T-helper 1 cell treated with Interleukin-12 subunit alpha and Interleukin-12 subunit beta and Interleukin-4 antibody, amounts not matched to agents 30 ng/mL and 1 ng/mL, for 36 hours (primary cell): Measurements from ENCODE around the gene TMEM272. TPM values are rescaled to one million over a fixed set of nuclear protein-coding genes. Genes with fewer than 3 reads are reported as not detected.

ENCODE experiments used
- intact Hi-C: fragments of 100-400 bp; cut with micrococcal nuclease; formaldehyde crosslinking; loops from one replicate; pipeline ENCODE4 v1.15.1; 2024
- total RNA-seq: library from RNA; stranded (reverse); gene quantifications from 2 replicates; pipeline ENCODE4 v1.2.3, GENCODE V29; 2022

The TMEM272 gene
- total RNA-seq, 1 donor from 2014 or later = 0.34 TPM

DNA sequence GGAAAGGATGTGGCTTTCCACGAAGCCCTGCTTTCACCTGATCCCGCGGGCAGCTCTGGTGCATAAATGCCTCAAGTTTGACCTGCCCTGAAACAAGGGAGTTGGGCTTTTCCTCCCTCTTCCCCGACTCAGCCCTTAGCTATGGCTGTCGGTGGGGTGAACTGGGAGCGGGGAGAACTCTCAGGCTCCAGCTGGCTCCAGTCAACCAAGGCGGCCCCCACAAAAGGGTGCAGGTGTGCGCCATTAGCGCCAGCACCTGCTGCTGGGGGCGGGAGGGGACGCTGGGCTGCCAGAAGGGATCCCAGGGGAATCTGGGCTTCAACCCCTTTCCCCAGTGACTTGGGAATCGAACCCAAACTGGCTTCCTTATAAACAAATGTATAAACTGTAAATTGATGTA lies 33.9 kb downstream of the TMEM272 start:
- intact Hi-C loops = loop anchor here (10.0 kb wide), 1 partner anchor 114 kb away; no protein-coding TSS in a partner anchor

GRCh38 chr13:51808811-51809210 lies 36.2 kb downstream of the TMEM272 start:
- intact Hi-C loops = loop anchor here (10.0 kb wide), 1 partner anchor 914 kb away; no protein-coding TSS in a partner anchor

GRCh38 chr13:51807041-51807440 lies 37.9 kb downstream of the TMEM272 start:
- intact Hi-C loops = loop anchor here (10.0 kb wide), 1 partner anchor 912 kb away; no protein-coding TSS in a partner anchor

DNA sequence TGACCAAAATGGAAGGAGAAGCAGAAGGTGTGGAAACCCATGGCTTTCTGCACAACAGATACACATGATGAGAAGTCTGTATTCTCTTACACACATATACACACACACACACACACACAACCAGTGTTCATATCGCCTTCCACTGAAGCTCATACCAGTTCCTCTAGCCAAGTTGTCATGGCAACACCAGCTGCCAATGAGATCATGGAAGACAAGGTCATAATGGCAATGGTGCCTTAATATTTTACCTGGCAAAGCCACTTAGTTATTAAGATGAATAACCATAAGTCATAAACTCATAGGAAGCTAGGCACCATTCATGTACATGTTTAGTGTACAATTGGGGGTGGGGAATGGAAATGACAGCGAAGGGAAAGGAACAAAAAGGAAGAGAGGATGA lies 38.4 kb downstream of the TMEM272 start:
- intact Hi-C loops = loop anchor here (10.0 kb wide), 1 partner anchor 912 kb away; no protein-coding TSS in a partner anchor

DNA sequence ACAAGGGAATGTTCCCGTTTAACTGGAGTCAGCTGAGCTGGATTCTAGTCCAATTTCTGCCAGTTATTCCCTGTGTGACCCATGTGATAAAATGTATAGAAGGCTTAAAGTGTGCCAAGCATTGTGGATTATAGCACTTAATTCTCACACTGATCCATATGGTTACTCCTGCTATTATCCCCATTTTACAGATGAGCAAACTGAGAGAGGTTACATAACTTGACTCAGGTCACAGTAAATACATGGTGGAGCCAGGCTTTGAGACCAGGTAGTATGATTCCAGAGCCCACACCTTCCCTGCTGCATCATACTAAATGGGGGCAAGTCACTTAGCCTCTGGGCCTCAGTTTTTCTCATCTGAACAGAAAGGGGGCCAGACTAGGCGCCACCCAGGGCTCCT lies 39.1 kb downstream of the TMEM272 start:
- intact Hi-C loops = loop anchor here (10.0 kb wide), 1 partner anchor 911 kb away; no protein-coding TSS in a partner anchor

DNA sequence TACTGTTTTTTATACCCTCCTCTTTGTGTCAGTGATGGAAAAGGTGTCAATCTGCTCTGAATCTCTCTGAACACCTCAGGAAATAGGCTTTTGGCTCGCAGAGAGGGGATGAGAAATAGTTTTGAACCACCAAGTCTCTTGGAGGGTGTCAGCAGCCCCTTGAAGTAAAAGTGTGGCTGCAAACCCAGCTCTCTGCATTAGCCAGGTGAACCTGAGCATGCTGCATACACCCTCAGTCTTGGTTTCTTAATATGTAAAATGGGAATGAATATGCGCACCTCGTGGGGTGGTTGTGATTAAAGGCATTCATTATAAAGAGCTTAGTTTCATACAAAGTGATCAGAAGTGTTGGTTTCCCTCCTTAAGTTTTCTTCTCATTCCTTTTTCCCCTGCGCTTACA lies 39.7 kb downstream of the TMEM272 start:
- intact Hi-C loops = loop anchor here (10.0 kb wide), 1 partner anchor 911 kb away; no protein-coding TSS in a partner anchor

DNA sequence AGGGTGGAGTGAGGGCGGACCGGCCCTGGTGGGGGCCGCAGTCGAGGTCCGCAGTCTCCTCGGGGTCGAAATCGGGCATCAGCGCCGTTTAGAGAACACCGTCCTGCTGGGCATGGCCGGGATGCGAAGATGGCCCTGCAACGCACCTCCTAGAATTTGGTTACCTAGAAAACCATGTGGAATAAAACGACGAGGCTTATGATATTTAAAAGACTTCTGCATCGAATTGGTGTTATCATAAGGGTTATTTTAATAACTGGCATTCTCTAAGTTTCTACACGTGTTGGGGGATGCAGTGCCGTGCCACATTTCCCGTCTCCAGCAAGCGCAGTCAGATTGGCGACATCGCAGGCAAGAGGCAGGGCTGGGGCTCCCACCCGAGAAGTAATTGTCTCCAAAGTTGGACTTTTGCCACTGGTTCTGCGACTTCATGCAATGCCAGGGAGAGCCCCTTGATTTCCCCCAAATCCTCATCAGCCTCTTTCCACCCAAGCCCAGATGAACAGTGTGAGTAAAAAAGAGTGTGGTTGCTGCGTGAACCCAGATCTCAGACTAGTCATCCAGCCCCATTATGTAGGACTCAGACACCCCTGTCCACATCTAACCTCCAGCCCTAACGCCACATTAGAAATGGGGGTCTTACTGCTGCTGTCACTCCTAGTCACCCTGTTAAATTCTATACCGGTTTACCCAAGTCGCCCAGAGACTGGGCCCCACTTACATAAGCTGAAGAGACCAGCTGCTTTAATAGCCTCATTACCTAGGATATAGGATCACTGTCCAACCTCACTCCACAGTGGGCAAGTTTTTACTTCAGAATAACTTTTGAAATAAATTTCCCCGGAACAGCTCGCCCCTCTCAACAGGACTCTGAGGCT lies 40.4 kb downstream of the TMEM272 start:
- intact Hi-C loops = loop anchor here (1.0 to 10.0 kb wide), 6 partner anchors 11 to 910 kb away; partner anchors contain the start of gene NEK5

DNA sequence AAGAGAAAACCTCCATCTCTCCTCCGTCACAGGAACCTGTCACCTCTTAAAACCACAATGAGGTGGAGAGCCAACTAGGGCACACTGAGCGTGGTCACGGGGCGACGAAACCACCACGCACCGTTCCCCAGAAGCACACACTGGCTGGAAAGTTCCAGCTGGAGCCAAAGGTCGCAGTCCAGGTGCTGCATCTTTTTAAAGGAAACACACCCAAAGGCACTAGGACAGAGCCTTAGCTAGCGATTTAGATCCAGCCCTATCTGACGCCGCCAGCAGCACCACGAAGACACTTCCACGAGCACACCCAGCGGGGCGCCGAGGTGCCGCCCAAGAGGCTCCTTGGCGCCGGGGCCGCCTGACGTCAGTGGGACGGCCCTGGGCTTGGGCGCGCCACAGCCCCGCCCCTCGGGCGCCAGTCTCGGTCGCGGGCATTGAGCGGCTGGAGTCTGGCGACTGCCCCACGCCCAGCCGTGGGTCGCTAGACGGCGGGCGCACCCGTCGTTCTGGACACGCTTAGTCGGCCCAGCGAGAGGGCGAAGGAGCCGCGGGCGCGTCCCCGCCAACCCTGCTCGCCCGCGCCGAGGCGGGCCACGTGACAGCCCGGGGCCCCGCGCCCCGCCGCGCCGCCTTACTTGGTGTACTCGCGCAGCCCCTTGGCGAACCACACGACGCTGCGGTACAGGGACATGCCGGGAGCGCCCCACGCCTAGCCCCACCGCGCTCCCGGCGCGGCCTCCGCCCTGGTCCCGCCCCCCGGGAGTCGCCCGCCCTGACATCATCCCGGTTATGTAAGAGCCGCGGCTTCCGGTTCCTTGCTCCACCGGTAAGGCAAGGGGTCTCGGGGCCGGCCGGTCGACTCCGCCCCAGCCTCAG lies 41.3 kb downstream of the TMEM272 start, which contains the start of gene DHRS12:
DHRS12 (minus strand) TSS at position 742 of the 873 bp plus-strand sequence. CDS start 4,504 bp downstream, outside the sequence.
- intact Hi-C loops = loop anchor here (1.0 to 10.0 kb wide), 18 partner anchors 10 to 1867 kb away; partner anchors contain the start of genes ALG11, CKAP2, INTS6 and NEK5

DNA sequence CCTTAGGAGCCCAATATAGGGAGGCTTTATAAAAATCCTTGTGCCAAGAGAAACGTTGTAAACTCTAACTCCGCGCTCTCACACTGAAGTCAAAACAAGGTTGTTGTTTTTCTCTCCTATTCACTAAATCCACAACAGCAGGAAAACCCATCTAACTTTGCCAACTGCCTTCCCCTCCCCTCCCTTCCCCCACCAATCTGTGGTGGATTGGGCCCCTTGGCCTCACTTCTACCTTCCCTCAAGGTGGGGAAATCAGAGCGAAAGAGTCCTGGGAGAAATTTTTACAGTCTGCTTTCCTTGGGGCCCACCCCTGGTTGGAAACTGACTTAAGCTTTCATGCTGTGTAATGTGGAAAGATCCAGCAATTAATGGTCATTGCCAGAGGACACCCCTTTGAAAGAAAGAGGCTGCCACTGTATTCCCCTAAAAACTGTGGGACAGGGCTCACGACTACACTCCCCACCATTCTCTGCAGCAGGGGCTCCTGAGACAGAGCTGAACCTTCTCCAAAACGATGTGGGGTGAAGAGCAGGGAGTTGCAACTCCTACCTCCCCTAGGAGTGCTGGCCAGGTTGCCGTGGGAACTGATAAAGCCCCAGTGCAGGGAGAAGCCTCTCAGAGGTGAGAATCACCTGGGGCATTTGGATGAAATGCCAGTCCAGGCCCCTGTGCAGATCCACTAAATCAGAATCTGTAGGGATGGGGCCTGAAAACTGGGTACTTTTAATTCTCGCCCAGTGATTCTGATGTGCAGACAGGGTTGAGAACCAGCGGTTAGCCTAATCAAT lies 42.2 kb downstream of the TMEM272 start:
- intact Hi-C loops = loop anchor here (1.0 to 10.0 kb wide), 16 partner anchors 10 to 1867 kb away; partner anchors contain the start of genes ALG11, CKAP2, INTS6 and NEK5

DNA sequence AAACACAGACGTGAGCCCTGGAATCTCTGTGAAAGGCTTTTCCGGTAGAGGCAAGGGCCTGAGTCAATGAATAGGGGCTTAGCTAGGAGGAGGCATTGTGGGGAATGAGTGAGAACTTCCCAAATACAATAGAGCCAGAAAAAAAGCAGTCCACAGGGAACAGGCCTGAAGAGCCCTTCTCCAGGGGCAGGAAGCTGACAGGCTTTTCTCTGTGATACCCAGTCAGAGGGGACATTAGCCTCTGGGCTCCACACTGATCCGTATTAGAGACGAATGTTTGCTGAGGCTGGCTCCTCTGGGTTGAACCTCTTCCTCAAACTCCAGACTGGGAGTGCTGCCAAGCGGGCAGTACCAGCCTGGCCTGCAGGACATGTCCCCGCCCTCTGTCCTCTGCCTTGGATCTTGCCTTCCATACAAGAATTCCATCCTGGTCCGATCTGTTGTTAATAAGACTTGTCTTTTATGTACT lies 43.3 kb downstream of the TMEM272 start:
- intact Hi-C loops = loop anchor here (2.0 to 10.0 kb wide), 5 partner anchors 326 to 907 kb away; partner anchors contain the start of genes NEK5 and SUGT1

GRCh38 chr13:51800486-51800885 lies 44.5 kb downstream of the TMEM272 start:
- intact Hi-C loops = loop anchor here (5.0 to 10.0 kb wide), 4 partner anchors 327 to 906 kb away; partner anchors contain the start of gene NEK5

GRCh38 chr13:51799261-51799660 lies 45.7 kb downstream of the TMEM272 start:
- intact Hi-C loops = no loop called here

DNA sequence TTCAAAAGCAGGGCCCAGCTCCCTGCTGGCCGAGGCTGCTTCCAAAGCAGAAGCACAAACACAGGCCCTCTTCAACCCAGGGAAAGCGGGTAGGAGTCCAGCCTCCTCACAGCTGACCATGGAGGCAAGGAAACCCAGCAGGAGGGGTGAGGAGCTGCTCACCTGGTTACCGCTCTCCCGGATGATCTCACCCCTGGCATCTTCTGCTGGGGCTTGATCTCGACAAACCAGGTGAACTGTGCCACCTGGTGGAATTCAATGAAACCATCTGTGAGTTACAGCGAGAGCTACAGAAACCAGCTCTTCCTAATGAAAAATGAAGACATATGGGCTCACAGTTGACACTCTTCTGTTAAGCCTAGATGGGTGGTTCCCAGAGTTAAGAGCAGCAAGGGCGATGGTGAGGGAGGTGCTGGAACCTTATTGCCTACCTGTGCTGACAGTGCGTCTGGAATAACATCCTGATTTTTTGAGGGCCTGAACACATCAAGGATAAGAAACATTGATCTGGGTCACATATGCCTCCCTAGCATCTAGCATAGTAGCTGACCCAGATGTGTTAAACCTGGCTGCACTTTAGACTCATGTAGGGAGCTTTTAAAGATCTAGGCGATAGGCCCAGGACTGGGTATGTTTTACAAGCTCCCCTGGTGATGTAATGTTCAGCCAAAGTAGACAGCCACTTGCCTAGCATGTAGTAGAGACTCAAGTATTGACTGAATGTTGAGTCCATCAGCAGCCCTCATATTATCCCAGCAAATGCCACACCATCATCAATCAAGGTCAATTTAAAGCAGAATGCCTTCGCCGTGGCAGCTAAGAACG lies 47.1 kb downstream of the TMEM272 start:
- intact Hi-C loops = loop anchor here (1.0 to 2.0 kb wide), 6 partner anchors 214 to 673 kb away; partner anchors contain the start of genes FAM124A and WDFY2

DNA sequence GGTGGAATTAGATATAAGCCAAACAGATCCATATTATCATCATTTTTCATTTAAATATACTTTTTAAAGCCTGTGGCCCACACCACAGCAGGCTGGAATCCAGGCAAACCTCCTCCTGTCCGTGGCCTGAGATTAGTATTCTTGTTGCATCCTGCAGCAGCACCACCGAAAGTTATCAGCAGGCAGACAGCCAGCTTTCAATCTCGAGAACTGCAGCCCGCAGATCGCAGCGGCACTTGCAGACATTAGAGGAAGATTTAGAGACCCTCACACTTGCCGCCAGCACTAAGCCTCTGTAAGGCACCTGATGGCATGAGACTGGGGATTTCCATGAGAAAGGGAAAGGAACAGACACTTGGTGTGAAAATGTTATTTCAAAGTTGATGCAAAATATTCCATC lies 48.4 kb downstream of the TMEM272 start:
- intact Hi-C loops = loop anchor here (2.0 kb wide), 1 partner anchor 574 kb away; the partner anchor contains the start of gene FAM124A

- intact Hi-C loops = no loop called here
Observed at GRCh38 chr13:51795419-51795818, 49.6 kb downstream of the TMEM272 start.

DNA sequence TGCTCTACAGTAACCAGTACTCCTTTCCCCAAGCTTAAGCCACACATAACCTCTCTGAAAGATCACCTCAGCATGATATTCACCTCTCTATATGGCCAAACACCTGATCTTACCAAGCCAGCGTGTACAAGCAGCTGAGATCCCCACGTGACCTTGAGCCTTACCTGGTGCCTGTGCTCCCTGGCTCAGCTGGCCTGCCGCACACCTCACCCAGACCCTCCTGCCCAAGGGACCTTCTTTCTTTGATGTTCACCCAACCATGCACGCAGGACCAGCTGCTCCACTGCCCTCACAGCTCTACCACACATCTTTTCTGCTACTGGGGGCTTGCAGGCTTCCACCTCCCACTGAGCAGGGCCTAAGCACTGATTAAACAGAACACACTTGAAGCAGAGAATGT lies 50.0 kb downstream of the TMEM272 start:
- intact Hi-C loops = no loop called here

DNA sequence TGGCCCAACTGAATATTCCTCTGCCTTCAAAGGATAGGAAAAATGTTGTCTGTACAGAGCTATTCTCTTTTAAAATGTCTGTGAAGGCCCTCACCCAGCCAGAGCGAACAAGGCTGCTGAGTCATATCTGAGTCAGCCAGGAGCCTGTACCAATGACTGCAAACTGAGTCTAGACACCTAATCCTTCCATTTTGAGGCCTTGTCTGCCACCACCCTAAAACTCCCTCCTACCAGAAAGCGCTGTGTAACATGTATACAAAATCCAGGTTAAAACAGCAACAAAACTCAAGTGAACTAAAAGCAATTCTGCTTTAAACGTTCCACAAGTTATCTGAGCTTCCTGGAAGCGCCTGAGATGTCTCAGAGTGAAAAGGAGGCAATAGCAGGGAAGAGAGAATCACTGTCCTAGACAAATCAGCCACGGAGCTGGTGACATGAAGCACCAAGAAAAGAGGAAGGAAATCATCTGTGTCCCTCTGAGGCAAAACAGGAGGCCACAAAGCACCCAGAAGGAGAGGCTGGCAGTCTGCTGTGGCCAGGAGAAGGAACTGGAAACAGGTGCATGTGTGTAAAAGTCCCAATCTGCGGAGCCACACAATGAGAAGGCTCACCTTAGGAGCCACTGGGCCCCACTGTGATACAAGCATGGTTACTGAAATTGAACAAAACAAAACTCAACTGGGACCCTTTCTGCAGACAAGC lies 51.3 kb downstream of the TMEM272 start:
- intact Hi-C loops = loop anchor here (1.0 kb wide), 1 partner anchor 10 kb away; no protein-coding TSS in a partner anchor
